22Rv1 (cell line): ENCODE measurements around the gene SLC6A13.

Experiments
- H3K27ac ChIP-seq: fragments of 450-650 bp; 2 replicates; pipeline ENCODE4 v1.5.1; 2017
- ZFX ChIP-seq: fragments of 450-650 bp; IDR thresholded peaks from 2 replicates; pipeline ENCODE4 v1.6.1; 2017; ENCODE audit warnings: antibody characterized with exemption, borderline replicate concordance
- TF ChIP-seq, protein P1 (sequence below): fragments of 450-650 bp; IDR thresholded peaks from 2 replicates; pipeline ENCODE4 v1.5.1; 2017; ENCODE audit warnings: mild to moderate bottlenecking

The SLC6A13 gene

DNA sequence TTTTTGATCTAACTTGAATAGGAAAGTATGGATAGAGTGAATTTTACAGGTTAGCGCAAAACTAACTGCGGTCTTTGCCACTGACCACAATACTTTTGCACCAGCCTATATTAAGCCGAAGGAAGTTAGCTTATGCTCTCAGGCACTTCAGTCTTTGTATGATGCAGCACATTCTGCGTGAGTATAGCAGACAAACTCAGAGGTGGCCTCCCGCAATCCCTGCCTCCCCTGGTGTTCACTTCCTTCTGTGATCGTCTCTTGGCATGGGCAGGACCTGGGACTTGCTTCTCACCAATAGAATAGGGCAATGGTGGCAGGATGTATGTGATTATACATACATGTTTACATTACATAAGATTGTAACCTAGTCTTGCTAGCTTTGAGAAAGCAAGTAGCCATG is 10.3 kb upstream of the SLC6A13 start:
- TF ChIP-seq, protein P1, sequence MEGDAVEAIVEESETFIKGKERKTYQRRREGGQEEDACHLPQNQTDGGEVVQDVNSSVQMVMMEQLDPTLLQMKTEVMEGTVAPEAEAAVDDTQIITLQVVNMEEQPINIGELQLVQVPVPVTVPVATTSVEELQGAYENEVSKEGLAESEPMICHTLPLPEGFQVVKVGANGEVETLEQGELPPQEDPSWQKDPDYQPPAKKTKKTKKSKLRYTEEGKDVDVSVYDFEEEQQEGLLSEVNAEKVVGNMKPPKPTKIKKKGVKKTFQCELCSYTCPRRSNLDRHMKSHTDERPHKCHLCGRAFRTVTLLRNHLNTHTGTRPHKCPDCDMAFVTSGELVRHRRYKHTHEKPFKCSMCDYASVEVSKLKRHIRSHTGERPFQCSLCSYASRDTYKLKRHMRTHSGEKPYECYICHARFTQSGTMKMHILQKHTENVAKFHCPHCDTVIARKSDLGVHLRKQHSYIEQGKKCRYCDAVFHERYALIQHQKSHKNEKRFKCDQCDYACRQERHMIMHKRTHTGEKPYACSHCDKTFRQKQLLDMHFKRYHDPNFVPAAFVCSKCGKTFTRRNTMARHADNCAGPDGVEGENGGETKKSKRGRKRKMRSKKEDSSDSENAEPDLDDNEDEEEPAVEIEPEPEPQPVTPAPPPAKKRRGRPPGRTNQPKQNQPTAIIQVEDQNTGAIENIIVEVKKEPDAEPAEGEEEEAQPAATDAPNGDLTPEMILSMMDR, result no peak
- TF ChIP-seq ZFX, result no peak
- H3K27ac ChIP-seq, result no peak overlapping the region

DNA sequence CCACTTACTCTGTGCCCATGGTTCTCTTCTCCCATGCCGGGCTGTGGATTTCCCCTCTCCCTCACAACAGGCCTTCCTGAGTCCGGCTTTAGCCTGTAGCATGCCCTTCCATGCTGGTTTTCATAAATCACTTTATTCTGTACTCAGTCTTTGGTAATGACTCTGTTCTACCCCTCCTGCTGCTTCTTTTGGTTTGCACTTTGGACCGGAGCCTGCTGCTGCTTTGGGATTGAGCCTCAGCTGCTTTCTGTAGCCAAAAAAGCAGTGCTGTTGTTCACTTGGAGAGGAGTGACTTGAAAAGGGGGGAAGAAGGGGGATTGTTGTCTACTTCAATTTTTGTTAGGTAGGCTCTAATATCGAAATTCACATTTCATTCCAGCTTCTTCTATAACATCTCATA is 8.5 kb upstream of the SLC6A13 start:
- TF ChIP-seq ZFX, result no peak
- TF ChIP-seq, protein P1, result no peak
- no peak overlapping the region for H3K27ac ChIP-seq

DNA sequence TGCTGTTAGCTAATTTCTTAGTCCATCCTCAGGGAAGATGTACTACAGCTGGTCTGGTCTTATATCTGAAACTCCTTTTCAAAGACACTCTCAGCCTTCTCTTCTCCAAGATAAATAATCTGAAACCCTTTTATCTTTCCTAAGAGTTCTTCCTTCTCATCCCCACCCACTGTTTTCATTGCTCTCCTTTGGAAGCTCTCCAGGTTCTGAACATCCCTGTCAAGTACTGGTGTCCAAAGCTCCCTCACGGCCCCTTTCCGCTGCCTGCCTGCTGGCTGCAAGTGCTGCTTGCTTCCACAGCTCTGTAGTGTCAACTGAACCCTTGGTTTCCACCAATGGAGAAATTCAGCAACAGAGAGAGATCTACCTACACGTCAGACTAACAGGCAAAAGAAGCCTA is 6.6 kb upstream of the SLC6A13 start:
- H3K27ac ChIP-seq, result no peak overlapping the region
- TF ChIP-seq ZFX, result no peak
- TF ChIP-seq, protein P1, result no peak

DNA sequence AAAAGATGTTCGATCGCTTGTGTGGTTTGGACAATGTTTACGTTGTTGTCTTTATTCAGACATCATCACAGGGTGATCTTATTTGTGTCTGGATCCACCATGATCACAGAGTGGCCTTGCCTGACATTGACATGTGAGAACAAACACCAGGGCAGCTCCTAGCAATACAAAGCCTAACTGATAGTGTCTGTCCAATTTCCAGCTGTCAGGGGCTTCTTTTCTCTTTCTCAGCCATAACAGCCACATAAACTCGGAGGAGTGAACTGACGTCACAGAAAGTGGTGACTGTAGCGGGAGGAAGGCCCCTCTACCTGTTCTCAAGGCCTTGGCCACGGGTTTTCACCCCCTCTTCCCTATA is 5.8 kb upstream of the SLC6A13 start:
- TF ChIP-seq, protein P1, result no peak
- no peak for TF ChIP-seq ZFX
- no peak overlapping the region for H3K27ac ChIP-seq

DNA sequence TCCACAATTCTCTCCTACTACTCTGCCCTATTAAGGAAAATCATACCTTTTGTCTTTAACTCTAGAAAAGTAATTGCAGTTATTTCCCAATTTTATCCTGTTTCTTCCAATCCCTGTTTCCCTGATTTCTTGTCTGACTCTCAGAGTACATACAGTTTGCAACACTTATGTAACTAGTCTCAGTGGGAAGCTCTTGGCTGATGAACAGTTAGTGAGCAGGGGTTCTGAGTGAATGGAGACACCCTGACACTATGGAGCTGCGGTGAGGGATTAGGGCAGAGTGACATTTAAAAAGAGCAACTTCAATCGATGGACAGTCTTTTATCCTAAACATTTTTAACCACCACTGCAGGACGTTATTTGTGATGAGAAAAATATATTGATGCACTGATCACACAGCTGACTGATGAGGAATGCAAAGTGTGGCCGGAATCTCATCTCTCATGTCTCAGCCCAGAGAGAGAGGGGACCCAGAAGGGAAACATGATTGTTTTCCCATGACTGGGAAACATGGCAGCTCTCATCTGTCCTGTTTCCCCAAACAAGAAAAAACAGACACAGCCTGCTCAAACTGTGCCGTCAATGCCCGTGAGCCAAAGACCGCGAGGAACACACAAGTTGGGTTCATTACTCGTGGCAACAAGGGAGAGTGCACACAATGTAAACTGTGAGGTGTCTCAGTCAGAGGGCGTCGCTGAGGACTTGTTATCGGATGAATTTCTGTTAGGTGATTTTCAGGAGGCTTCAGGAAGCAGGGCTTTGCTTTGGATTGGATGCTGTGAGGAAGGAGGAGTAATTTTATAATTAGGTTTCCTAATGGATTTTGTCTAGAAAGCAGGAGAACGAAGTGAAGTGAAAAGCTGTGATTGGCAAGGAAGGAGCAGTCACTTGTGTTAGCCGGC is 5.2 kb upstream of the SLC6A13 start:
- TF ChIP-seq, protein P1, result no peak
- no peak for TF ChIP-seq ZFX
- H3K27ac ChIP-seq, result no peak overlapping the region

DNA sequence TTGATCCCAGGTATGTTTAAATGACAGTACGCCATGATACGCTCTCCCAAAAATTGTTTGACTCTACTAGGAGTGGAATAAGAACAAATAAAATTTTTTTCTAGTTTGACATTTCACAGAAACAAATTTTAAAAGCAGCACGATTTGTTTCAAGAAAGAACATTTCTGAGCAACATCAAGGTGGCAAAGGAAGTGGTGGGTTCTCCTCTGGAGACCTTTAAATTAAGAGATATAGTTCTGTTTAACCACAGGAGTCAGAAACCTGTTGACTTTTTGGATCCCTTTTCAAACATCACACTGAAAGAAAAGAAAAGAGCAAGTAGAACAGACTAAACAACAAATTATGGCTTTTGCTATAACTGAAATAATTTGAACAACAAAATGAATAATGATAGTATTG is 2.5 kb upstream of the SLC6A13 start:
- H3K27ac ChIP-seq, result no peak overlapping the region
- no peak for TF ChIP-seq ZFX
- TF ChIP-seq, protein P1, result no peak

DNA sequence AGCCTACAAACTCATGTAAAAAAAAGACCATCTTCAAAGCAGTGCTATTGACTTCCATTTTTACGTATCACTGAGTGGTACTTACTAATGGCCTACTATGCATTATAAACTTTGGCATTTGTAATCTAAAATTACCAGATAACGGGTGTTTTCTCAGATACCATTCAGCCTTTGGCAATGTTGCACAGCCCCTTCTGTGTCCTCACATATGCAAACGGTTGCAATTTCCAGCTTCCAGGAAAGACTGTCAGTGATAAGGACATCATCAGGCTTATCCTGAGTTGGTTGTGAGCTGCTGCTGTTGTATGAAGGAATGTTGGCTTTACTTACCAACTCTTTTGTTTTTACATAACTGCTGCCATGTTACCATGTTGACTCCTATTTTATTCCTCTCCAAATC is 1.6 kb upstream of the SLC6A13 start:
- no peak overlapping the region for H3K27ac ChIP-seq
- TF ChIP-seq ZFX, result no peak
- TF ChIP-seq, protein P1, result no peak
